ENCODE data around the gene ZNF20. TPM values are rescaled to one million over a fixed set of nuclear protein-coding genes. Genes with fewer than 3 reads are reported as not detected.

The ZNF20 gene
- total and polyA plus RNA-seq, 9 of the 15 experiments (the other 6 are each of a cell fraction or from before 2014, with no cell fraction given) = 1.4 to 3.7 (median 3.1) TPM

GRCh38 chr19:12139269-12139668 lies 881 bp downstream of the ZNF20 start (continued):
- TF ChIP-seq CUX1 (CRISPR knock-in tag; IDR thresholded peaks at IDR 0.05) (no peak), TCFL5 (CRISPR knock-in tag; conservative IDR thresholded peaks at IDR 0.05) (no peak), C11orf30 (IDR thresholded peaks at IDR 0.05; ENCODE audit: low read depth) (peak; percentile 52; the same call in 1 of the 2 replicates), NFATC3 (IDR thresholded peaks at IDR 0.05) (no peak), FOXP4 (CRISPR knock-in tag; IDR thresholded peaks at IDR 0.05; ENCODE audit: borderline replicate concordance) (no peak), ZNF253 (CRISPR knock-in tag; conservative IDR thresholded peaks at IDR 0.05) (no peak), ZNF3 (CRISPR knock-in tag; IDR thresholded peaks at IDR 0.05) (no peak)
